NT2/D1 (cell line): ENCODE measurements around the gene PRDX6.

ENCODE experiments used
- DNase-seq: peaks from one replicate; pipeline ENCODE4 v3.0.0-alpha.2; 2011; ENCODE audit warnings: low read depth, low spot score
- H3K27me3 ChIP-seq: 2 replicates; pipeline ENCODE4 v1.6.0; 2011; ENCODE audit warnings: mild to moderate bottlenecking; ENCODE audit not compliant: insufficient read length, insufficient read depth
- H3K36me3 ChIP-seq: 2 replicates; pipeline ENCODE4 v1.6.1; 2011; ENCODE audit warnings: mild to moderate bottlenecking, low read length, mixed read lengths; ENCODE audit not compliant: insufficient read depth, insufficient read length
- H3K4me1 ChIP-seq: 2 replicates; pipeline ENCODE4 v1.5.1; 2011; ENCODE audit not compliant: insufficient read depth, insufficient read length
- H3K4me3 ChIP-seq: 2 replicates; pipeline ENCODE4 v1.5.1; 2011; ENCODE audit warnings: low read depth; ENCODE audit not compliant: insufficient read length
- H3K9ac ChIP-seq: 2 replicates; pipeline ENCODE4 v1.6.0; 2011; ENCODE audit warnings: low read depth; ENCODE audit not compliant: insufficient read length
- H3K9me3 ChIP-seq: 2 replicates; pipeline ENCODE4 v1.5.1; 2011; ENCODE audit warnings: mild to moderate bottlenecking, low read length; ENCODE audit not compliant: insufficient read depth
- SUZ12 ChIP-seq: IDR thresholded peaks from 2 replicates; pipeline ENCODE4 v1.6.1; 2011; ENCODE audit not compliant: insufficient read length, insufficient read depth; ENCODE audit errors: extremely low read depth
- YY1 ChIP-seq: IDR thresholded peaks from 2 replicates; pipeline ENCODE4 v1.6.1; 2011; ENCODE audit not compliant: insufficient read length, insufficient read depth
- ZNF274 ChIP-seq: IDR thresholded peaks from 2 replicates; pipeline ENCODE4 v1.6.1; 2011; ENCODE audit warnings: mild to moderate bottlenecking, low read depth, low read length

PRDX6 gene

GRCh38 chr1:173530795-173531693 is 53.9 kb downstream of the PRDX6 start:
- no peak overlapping the region for H3K9ac ChIP-seq
- no peaks in the 10 kb centered on the region for H3K9me3 ChIP-seq
- no peak for DNase-seq
- peaks cover 2% of the 10 kb centered on the region for H3K4me1 ChIP-seq
- H3K27me3 ChIP-seq, result no peaks in the 10 kb centered on the region
- H3K36me3 ChIP-seq, result no peaks in the 10 kb centered on the region
- no peak for TF ChIP-seq YY1
- TF ChIP-seq ZNF274, result no peak
- TF ChIP-seq SUZ12, result no peak
- no peak overlapping the region for H3K4me3 ChIP-seq

GRCh38 chr1:173532237-173532636 is 55.1 kb downstream of the PRDX6 start:
- Histone ChIP-seq H3K4me3 (no peak overlapping the region), H3K9ac (no peak overlapping the region)

GRCh38 chr1:173536223-173536622 is 59.1 kb downstream of the PRDX6 start:
- H3K27me3 ChIP-seq, result no peaks in the 10 kb centered on the region
- H3K9ac ChIP-seq, result no peak overlapping the region
- TF ChIP-seq SUZ12 (no peak), ZNF274 (no peak), YY1 (no peak)
- H3K36me3 ChIP-seq, result no peaks in the 10 kb centered on the region
- DNase-seq, result no peak
- no peaks in the 10 kb centered on the region for H3K4me1 ChIP-seq
- no peaks in the 10 kb centered on the region for H3K9me3 ChIP-seq
- H3K4me3 ChIP-seq, result no peak overlapping the region

More at GRCh38 chr1:173532237-173532636, 55.1 kb downstream of the PRDX6 start:
- Histone ChIP-seq H3K9me3 (no peaks in the 10 kb centered on the region), H3K27me3 (no peaks in the 10 kb centered on the region), H3K4me1 (peaks cover 2% of the 10 kb centered on the region), H3K36me3 (no peaks in the 10 kb centered on the region)
- TF ChIP-seq SUZ12, result no peak
- no peak for TF ChIP-seq YY1
- TF ChIP-seq ZNF274, result no peak
- no peak for DNase-seq
